HG02981 (cell line): Measurements from ENCODE around the gene ZKSCAN5.
A peak's percentile ranks its signal among the peaks of the same experiment; 100 is the strongest.

Experiments
- ATAC-seq: cut with Tn5 transposase; IDR thresholded peaks from one replicate; pipeline ENCODE4 v1.9.1; 2021; ENCODE audit warnings: mild to moderate bottlenecking, moderate library complexity; ENCODE audit not compliant: unreplicated experiment

The ZKSCAN5 gene

GRCh38 chr7:99504603-99505323, at the start of gene ZKSCAN5:
Gene ZKSCAN5 (plus strand): TSS chr7:99504662. CDS start chr7:99506045, 1,383 bp downstream.
- ATAC-seq = peak; percentile 75

GRCh38 chr7:99455874-99456273, 48.6 kb upstream of the ZKSCAN5 start:
- ATAC-seq = no peak

- no peak for ATAC-seq
These were observed 48.2 kb upstream of the ZKSCAN5 start for GRCh38 chr7:99456288-99456687.

GRCh38 chr7:99457050-99457649, 47.3 kb upstream of the ZKSCAN5 start:
- no peak for ATAC-seq

- no peak for ATAC-seq
These were observed 46.6 kb upstream of the ZKSCAN5 start for GRCh38 chr7:99457650-99458493.

GRCh38 chr7:99459087-99459486, 45.4 kb upstream of the ZKSCAN5 start:
- ATAC-seq = no peak

GRCh38 chr7:99460651-99461050, 43.8 kb upstream of the ZKSCAN5 start:
- no peak for ATAC-seq

GRCh38 chr7:99461221-99461620, 43.2 kb upstream of the ZKSCAN5 start:
- ATAC-seq = no peak

- no peak for ATAC-seq
These were observed 39.1 kb upstream of the ZKSCAN5 start for GRCh38 chr7:99465421-99465768.

GRCh38 chr7:99468336-99468918, 36.0 kb upstream of the ZKSCAN5 start:
- no peak for ATAC-seq

- no peak for ATAC-seq
These were observed 34.9 kb upstream of the ZKSCAN5 start for GRCh38 chr7:99469381-99470065.

GRCh38 chr7:99472561-99473314, 31.7 kb upstream of the ZKSCAN5 start, which contains the start of gene ZNF789:
Gene ZNF789 (plus strand): TSS chr7:99472890. CDS start chr7:99476457, 3,567 bp downstream.
- peak; percentile 94 for ATAC-seq

- ATAC-seq = peak; percentile 3
These were observed 31.2 kb upstream of the ZKSCAN5 start for GRCh38 chr7:99473315-99473596.

- ATAC-seq = no peak
These were observed 28.4 kb upstream of the ZKSCAN5 start for GRCh38 chr7:99476107-99476506.

GRCh38 chr7:99478464-99479440, 25.7 kb upstream of the ZKSCAN5 start:
- ATAC-seq = no peak

GRCh38 chr7:99485094-99485493, 19.4 kb upstream of the ZKSCAN5 start:
- ATAC-seq = no peak

GRCh38 chr7:99489235-99489634, 15.2 kb upstream of the ZKSCAN5 start:
- ATAC-seq = no peak

- ATAC-seq = no peak
These were observed 13.6 kb upstream of the ZKSCAN5 start for GRCh38 chr7:99490878-99491277.

GRCh38 chr7:99493823-99494222, 10.6 kb upstream of the ZKSCAN5 start:
- ATAC-seq = no peak
